OCI-LY3 (cell line): ENCODE data around the gene ZNF691.

Experiments used
- CTCF ChIP-seq: fragments of 200-600, 300-600 bp; sonication (generic); IDR thresholded peaks from 2 replicates; pipeline ENCODE4 v1.5.1; 2014; ENCODE audit warnings: antibody characterized with exemption, low read length, low read depth
- EZH2phosphoT487 ChIP-seq: fragments of 200-600 bp; shearing (Covaris generic); IDR thresholded peaks from 2 replicates; pipeline ENCODE4 v1.6.1; 2018; ENCODE audit warnings: antibody characterized with exemption, mixed run types, low read depth

- TF ChIP-seq CTCF (no peak), EZH2phosphoT487 (no peak)
Observed at GRCh38 chr1:42833981-42834380, 12.4 kb upstream of the ZNF691 start.
